Activated T-cell treated with anti-CD3 and anti-CD28 coated beads for 48 hours (primary cell): ENCODE results near the gene NCOA7.
A peak's percentile ranks its signal among the peaks of the same experiment; 100 is the strongest.
"Not testable (repeated sequence)": the region's sequence is repeated elsewhere in the genome, so short reads cannot be mapped to it uniquely, and the experiment has no call there.

Experiments
- DNase-seq: peaks from one replicate; pipeline ENCODE4 v3.0.0-alpha.2; 2020; ENCODE audit warnings: low read depth

Gene NCOA7

GRCh38 chr6:125869427-125869826, 78.7 kb downstream of the NCOA7 start:
- DNase-seq, result no peak

DNA sequence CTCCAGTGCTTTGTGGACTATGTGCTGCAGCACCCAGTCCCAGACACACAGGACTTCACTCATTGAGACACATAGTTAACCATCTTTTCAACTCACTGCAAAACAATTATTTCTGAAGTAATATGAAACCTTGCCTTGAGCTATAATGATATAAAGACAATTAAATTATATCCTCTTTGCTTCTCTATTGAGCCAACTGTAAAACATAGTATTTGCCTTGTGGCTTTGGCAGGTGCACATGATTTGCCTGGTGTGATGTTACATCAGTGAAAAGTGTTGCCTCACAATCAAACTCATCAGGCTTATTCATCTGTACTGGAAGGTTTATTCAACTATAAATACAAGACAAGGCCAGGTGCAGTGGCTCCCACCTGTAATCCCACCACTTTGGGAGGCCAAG, 80.6 kb downstream of the NCOA7 start:
- no peak for DNase-seq

DNA sequence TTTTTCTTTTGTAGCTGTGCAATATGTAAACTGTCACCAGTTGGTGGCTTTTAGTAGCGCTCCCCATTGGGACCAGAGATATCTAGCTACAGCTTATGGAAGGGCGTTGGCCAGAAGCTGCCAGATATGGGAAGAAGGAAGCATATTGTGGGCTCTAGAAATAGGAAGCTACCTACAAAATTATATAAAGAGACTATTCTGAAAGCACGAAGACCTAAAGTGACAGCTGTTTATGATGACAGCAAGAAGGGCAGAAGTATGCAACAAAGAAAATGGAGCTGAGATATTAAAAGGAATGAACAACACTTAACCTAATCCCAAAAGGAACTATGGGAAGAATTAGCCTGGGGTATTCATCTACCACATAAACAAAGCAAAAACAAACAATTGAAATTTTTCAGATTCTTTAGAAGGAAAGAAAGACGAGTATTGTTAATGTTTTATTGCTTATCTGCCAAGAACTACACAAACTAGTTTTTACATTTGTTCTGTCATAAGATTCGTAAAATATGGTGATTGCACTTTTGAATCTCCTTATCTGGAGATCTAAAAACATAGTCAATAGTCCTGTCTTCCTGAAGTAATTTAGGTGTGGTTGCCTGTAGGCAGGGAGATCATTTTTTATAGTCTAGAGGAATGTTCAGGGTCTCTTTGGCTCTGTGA, 81.6 kb downstream of the NCOA7 start:
- DNase-seq, result no peak

DNA sequence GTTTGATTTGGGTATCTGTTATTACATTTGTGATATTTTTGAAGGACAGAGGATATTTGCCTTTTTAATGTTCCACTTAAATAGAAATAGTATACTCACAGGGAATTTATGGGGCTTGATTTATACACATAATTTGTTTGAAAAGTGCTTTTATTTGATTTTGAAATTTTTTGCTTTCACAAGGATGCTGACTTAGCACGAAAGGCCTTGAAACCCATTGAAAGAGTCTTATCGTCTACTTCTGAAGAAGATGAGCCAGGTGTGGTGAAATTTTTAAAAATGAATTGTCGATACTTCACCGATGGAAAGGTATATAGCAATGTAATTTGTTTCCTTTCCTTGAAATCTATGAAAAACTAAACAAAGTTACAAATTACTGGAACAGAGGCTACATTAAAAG, 91.5 kb downstream of the NCOA7 start:
- no peak for DNase-seq

- DNase-seq, result no peak
Observed at GRCh38 chr6:125884634-125885371, 94.0 kb downstream of the NCOA7 start.

- no peak for DNase-seq
Observed at GRCh38 chr6:125886021-125886420, 95.3 kb downstream of the NCOA7 start.

GRCh38 chr6:125886914-125887313, 96.2 kb downstream of the NCOA7 start:
- no peak for DNase-seq

- no peak for DNase-seq
Observed at GRCh38 chr6:125887372-125887771, 96.6 kb downstream of the NCOA7 start.

DNA sequence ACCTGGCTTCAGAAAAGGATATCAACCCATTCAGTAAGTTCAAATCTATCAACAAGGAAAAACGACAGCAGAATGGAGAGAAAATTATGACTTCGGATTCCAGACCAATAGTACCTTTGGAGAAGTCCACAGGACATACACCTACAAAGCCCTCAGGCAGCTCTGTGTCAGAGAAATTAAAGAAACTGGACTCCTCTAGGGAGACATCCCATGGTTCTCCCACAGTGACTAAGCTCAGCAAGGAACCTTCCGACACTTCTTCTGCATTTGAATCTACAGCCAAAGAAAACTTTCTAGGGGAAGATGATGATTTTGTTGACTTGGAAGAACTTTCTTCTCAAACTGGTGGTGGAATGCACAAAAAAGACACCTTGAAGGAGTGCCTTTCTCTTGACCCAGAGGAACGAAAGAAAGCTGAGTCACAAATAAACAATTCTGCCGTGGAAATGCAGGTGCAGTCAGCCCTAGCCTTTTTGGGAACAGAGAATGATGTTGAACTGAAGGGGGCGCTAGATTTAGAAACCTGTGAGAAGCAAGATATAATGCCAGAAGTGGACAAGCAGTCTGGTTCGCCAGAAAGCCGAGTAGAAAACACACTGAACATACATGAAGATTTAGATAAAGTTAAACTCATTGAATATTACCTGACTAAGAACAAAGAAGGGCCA, 98.4 kb downstream of the NCOA7 start:
- no peak for DNase-seq

DNA sequence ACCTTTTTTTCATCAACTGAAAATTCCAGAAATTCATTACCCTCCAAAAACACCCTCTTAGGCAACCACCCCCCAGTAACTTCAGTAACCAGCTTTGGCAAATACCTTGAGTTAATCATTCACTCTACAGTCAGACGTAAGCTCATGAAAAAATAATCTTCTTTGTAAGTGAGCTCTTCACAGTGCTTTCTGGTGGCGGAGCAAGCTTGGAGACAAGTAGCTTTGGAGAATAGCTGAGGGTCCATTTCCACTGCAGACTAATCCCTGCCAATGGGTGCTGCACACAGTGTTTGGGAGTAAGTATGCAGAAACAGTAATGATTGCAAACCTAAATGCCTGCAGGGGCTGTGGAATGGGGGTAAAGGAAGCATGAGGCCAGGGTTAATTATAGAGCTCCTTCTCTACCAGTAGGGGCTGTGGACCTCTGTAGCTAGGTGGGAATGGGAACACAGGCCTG, 109.0 kb downstream of the NCOA7 start:
- no peak for DNase-seq

DNA sequence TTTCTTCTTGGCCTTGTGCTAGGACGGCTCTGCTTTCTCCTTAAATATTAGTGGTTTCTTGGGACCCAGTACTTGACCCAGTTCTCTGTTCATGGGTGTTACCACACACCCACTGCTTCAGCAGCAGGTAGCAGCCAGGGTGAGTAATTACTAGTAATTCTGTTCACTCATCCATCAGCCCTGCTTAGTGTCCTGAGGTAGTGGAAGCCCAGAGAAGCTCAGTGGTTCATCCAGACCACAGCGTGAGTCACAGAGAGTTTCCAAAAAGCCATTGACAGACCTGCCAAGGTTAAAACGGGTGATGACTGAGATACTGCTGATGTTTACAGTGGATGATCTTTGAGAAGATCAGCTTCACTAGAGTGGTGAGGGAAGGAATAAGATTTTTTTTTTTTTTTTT, 114.1 kb downstream of the NCOA7 start:
- DNase-seq, result peak; percentile 49

DNA sequence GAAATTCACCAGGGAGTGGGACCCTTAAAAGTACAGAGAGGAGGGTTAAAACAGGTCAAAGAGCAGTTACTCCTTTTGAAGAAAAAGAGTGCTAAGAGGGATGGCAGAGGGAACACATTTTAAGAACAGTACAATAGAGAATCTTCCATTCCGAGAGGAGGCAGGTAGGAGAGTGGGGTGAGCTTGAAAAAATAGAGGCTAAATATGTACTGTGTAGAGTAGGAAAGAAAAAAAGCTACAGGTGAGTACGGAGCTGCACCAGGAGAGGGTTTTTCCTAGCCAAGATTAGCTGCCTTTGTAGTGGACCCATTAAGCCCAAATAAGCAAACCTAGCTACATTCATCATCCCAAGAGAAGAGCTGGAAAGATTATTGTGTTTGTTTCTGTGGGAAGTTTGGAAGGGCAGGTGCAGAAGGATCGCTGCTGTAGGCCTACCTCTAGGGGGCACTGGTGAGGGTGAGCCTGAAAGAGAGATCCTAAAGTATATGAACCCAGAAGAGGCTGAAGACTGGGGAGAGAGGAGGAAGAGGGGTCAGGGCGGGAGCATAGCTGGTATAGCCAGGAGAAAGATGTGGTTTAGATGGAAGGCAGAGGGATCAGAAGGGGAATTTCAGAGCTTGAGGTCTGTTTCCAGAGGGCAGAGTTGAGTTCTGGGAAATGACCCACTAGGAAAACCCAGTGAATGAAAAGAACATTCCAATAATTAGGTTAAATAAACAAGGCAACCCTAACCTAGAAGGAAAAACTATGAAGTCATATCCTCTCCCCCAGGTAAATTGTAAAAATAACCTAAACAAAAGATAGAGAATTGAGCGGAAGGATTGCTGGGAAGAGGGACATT, 115.6 kb downstream of the NCOA7 start:
- peak; percentile 33 for DNase-seq

- DNase-seq, result no peak
Observed at GRCh38 chr6:125910527-125910926, 119.8 kb downstream of the NCOA7 start.

DNA sequence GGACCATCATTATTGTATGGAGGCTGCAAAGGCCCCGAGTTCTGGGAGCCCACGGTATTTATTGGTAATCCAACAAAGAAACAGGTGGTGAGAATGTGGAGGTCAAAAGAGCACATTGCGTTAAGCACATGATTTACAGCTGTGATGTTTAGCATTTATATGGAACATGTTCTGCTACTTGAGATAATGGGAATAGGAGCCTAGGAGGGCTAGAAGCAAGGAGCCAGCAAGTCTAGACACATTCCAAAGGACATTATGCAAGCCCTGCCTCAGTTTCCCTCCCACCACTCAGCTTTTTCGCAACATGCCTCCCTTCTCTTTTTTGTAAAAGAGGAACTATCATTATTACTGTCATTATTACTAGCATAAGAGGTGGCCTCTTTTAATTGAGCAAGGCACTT, 120.3 kb downstream of the NCOA7 start:
- DNase-seq, result not testable (repeated sequence)

DNA sequence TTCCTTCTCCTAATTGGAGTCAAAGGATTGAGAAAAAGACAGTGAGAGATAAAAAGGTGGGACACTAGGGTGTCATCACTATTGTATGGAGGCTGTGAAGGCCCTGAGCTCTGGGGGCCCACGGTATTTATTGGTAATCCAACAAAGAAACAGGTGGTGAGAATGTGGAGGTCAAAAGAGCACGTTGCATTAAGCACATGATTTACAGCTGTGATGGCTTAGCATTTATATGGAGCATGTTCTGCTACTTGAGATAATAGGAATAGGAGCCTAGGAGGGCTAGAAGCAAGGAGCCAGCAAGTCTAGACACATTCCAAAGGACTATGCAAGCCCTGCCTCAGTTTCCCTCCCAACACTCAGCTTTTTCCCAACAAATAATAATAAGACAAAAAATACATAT, 121.7 kb downstream of the NCOA7 start:
- not testable (repeated sequence) for DNase-seq

- DNase-seq, result no peak
Observed at GRCh38 chr6:125913145-125913544, 122.4 kb downstream of the NCOA7 start.

GRCh38 chr6:125913864-125914351, 123.1 kb downstream of the NCOA7 start:
- no peak for DNase-seq

- DNase-seq, result no peak
Observed at GRCh38 chr6:125918230-125918629, 127.5 kb downstream of the NCOA7 start.

GRCh38 chr6:125918681-125919566, 128.2 kb downstream of the NCOA7 start:
- DNase-seq, result no peak

DNA sequence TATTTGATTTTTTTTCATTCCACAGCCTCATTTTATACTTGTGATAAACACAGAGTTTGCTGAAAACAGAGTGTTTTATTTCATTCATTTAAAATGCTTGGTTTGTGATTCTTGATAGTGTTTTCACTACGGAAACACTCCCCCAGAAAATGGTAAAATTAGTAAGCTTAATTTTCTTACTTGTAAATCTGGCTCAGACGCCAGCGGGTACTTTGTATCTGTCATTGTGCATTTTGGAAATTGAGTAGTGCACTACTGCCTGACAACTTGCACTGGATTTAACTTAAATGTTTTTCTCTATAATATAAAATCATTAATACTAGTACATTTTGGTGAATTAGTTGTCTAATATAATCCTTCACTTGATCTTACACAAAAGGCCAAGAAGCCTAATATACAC, 128.9 kb downstream of the NCOA7 start:
- DNase-seq, result no peak

DNA sequence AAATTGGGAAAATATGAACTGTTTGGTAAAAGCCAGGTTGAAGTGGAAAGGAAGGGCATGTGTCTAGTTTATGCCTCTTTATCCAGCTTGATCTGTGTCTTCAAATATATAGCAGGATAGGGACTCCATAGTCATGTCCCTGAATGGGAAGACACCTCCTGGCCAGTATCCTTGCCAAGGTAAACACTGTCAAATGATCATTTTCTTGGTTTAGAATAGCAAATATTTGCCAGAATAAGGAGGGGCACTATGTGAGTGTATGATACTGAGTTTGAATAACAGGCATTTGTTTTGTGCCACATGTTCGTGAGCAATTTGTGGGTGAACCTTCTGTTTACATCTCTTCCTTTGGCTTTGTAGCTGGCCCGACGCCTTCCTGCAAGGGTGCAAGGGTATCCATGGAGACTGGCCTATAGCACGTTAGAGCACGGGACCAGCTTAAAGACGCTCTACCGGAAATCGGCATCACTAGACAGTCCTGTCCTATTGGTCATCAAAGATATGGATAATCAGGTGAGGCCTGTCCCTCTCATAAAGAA, 131.6 kb downstream of the NCOA7 start:
- DNase-seq, result no peak
